ENCODE results near the gene TTC33.
"Not testable (repeated sequence)": the region's sequence is repeated elsewhere in the genome, so short reads cannot be mapped to it uniquely, and the experiment has no call there.

The TTC33 gene

GRCh38 chr5:40591727-40592396 is 163.9 kb downstream of the TTC33 start:
- H3K36me3 Mint-ChIP-seq (ENCODE audit: low read depth); H3K9me3 Mint-ChIP-seq; H3K4me3 Mint-ChIP-seq; H3K27ac Mint-ChIP-seq; H3K27me3 Mint-ChIP-seq; DNase-seq: not testable (repeated sequence)
- H3K4me1 Mint-ChIP-seq (ENCODE audit: low read depth): peaks cover 15% of the 10 kb centered on the region

GRCh38 chr5:40587376-40587775 is 168.4 kb downstream of the TTC33 start:
- Mint-ChIP-seq H3K27me3 (no peaks in the 10 kb centered on the region), H3K9me3 (no peaks in the 10 kb centered on the region), H3K27ac (no peak overlapping the region), H3K36me3 (ENCODE audit: low read depth) (no peaks in the 10 kb centered on the region), H3K4me1 (ENCODE audit: low read depth) (peaks cover 26% of the 10 kb centered on the region), H3K4me3 (no peak overlapping the region)
- DNase-seq: no peak

- Mint-ChIP-seq H3K27me3 (no peaks in the 10 kb centered on the region), H3K27ac (no peak overlapping the region), H3K9me3 (no peaks in the 10 kb centered on the region), H3K4me1 (ENCODE audit: low read depth) (peaks cover 20% of the 10 kb centered on the region), H3K4me3 (no peak overlapping the region), H3K36me3 (ENCODE audit: low read depth) (no peaks in the 10 kb centered on the region)
- DNase-seq: no peak
Measured at GRCh38 chr5:40585537-40586267, 170.1 kb downstream of the TTC33 start.

- Mint-ChIP-seq H3K4me1 (ENCODE audit: low read depth) (peaks cover 31% of the 10 kb centered on the region), H3K27me3 (no peaks in the 10 kb centered on the region), H3K4me3 (no peak overlapping the region), H3K36me3 (ENCODE audit: low read depth) (no peaks in the 10 kb centered on the region), H3K9me3 (no peaks in the 10 kb centered on the region), H3K27ac (no peak overlapping the region)
- DNase-seq: no peak
Measured at GRCh38 chr5:40584054-40584453, 171.7 kb downstream of the TTC33 start.

GRCh38 chr5:40578501-40579451 is 177.0 kb downstream of the TTC33 start:
- H3K27me3 Mint-ChIP-seq: no peaks in the 10 kb centered on the region
- no peaks in the 10 kb centered on the region for H3K36me3 Mint-ChIP-seq (ENCODE audit: low read depth)
- peak; percentile 68 for DNase-seq
- no peaks in the 10 kb centered on the region for H3K9me3 Mint-ChIP-seq
- H3K27ac Mint-ChIP-seq: peak overlapping the region; percentile 96
- peaks cover 44% of the 10 kb centered on the region for H3K4me1 Mint-ChIP-seq (ENCODE audit: low read depth)
- peak overlapping the region; percentile 68 for H3K4me3 Mint-ChIP-seq

GRCh38 chr5:40577718-40578117 is 178.0 kb downstream of the TTC33 start:
- H3K27me3 Mint-ChIP-seq: no peaks in the 10 kb centered on the region
- no peaks in the 10 kb centered on the region for H3K9me3 Mint-ChIP-seq
- H3K36me3 Mint-ChIP-seq (ENCODE audit: low read depth): no peaks in the 10 kb centered on the region
- peak overlapping the region; percentile 96 for H3K27ac Mint-ChIP-seq
- peaks cover 44% of the 10 kb centered on the region for H3K4me1 Mint-ChIP-seq (ENCODE audit: low read depth)
- H3K4me3 Mint-ChIP-seq: no peak overlapping the region
- DNase-seq: no peak

- DNase-seq: no peak
Measured at GRCh38 chr5:40575921-40576320, 179.8 kb downstream of the TTC33 start.

GRCh38 chr5:40575411-40575810 is 180.3 kb downstream of the TTC33 start:
- peaks cover 2% of the 10 kb centered on the region for H3K9me3 Mint-ChIP-seq
- H3K36me3 Mint-ChIP-seq (ENCODE audit: low read depth): no peaks in the 10 kb centered on the region
- H3K27me3 Mint-ChIP-seq: no peaks in the 10 kb centered on the region
- no peak overlapping the region for H3K4me3 Mint-ChIP-seq
- no peak overlapping the region for H3K27ac Mint-ChIP-seq
- H3K4me1 Mint-ChIP-seq (ENCODE audit: low read depth): peaks cover 43% of the 10 kb centered on the region
- no peak for DNase-seq

More at GRCh38 chr5:40575921-40576320, 179.8 kb downstream of the TTC33 start:
- Mint-ChIP-seq H3K36me3 (ENCODE audit: low read depth) (no peaks in the 10 kb centered on the region), H3K4me3 (no peak overlapping the region), H3K4me1 (ENCODE audit: low read depth) (peaks cover 43% of the 10 kb centered on the region), H3K27ac (no peak overlapping the region), H3K9me3 (peaks cover 2% of the 10 kb centered on the region), H3K27me3 (no peaks in the 10 kb centered on the region)

- peaks cover 2% of the 10 kb centered on the region for H3K9me3 Mint-ChIP-seq
- H3K27me3 Mint-ChIP-seq: no peaks in the 10 kb centered on the region
- no peak for DNase-seq
- H3K27ac Mint-ChIP-seq: no peak overlapping the region
- H3K36me3 Mint-ChIP-seq (ENCODE audit: low read depth): no peaks in the 10 kb centered on the region
- peaks cover 31% of the 10 kb centered on the region for H3K4me1 Mint-ChIP-seq (ENCODE audit: low read depth)
- no peak overlapping the region for H3K4me3 Mint-ChIP-seq
Measured at GRCh38 chr5:40572937-40573336, 182.8 kb downstream of the TTC33 start.

- Mint-ChIP-seq H3K4me3 (no peak overlapping the region), H3K27me3 (no peaks in the 10 kb centered on the region), H3K4me1 (ENCODE audit: low read depth) (peaks cover 28% of the 10 kb centered on the region), H3K36me3 (ENCODE audit: low read depth) (no peaks in the 10 kb centered on the region), H3K9me3 (peaks cover 2% of the 10 kb centered on the region), H3K27ac (no peak overlapping the region)
- no peak for DNase-seq
Measured at GRCh38 chr5:40572391-40572790, 183.4 kb downstream of the TTC33 start.

- Mint-ChIP-seq H3K4me3 (no peak overlapping the region), H3K9me3 (peaks cover 2% of the 10 kb centered on the region), H3K27me3 (no peaks in the 10 kb centered on the region), H3K27ac (no peak overlapping the region), H3K4me1 (ENCODE audit: low read depth) (peaks cover 25% of the 10 kb centered on the region), H3K36me3 (ENCODE audit: low read depth) (no peaks in the 10 kb centered on the region)
- DNase-seq: no peak
Measured at GRCh38 chr5:40571729-40572128, 184.0 kb downstream of the TTC33 start.

GRCh38 chr5:40570408-40571129 is 185.2 kb downstream of the TTC33 start:
- H3K27ac Mint-ChIP-seq: no peak overlapping the region
- DNase-seq: no peak
- peaks cover 2% of the 10 kb centered on the region for H3K9me3 Mint-ChIP-seq
- H3K27me3 Mint-ChIP-seq: no peaks in the 10 kb centered on the region
- no peaks in the 10 kb centered on the region for H3K36me3 Mint-ChIP-seq (ENCODE audit: low read depth)
- no peak overlapping the region for H3K4me3 Mint-ChIP-seq
- H3K4me1 Mint-ChIP-seq (ENCODE audit: low read depth): peaks cover 18% of the 10 kb centered on the region

GRCh38 chr5:40569546-40570270 is 186.1 kb downstream of the TTC33 start:
- H3K27ac Mint-ChIP-seq: no peak overlapping the region
- no peak for DNase-seq
- H3K36me3 Mint-ChIP-seq (ENCODE audit: low read depth): no peaks in the 10 kb centered on the region
- no peaks in the 10 kb centered on the region for H3K27me3 Mint-ChIP-seq
- H3K4me1 Mint-ChIP-seq (ENCODE audit: low read depth): peaks cover 19% of the 10 kb centered on the region
- H3K4me3 Mint-ChIP-seq: no peak overlapping the region
- peaks cover 2% of the 10 kb centered on the region for H3K9me3 Mint-ChIP-seq
